ENCODE results near the gene MAVS. TPM values are rescaled to one million over a fixed set of nuclear protein-coding genes. Genes with fewer than 3 reads are reported as not detected.
"Not testable (repeated sequence)": the region's sequence is repeated elsewhere in the genome, so short reads cannot be mapped to it uniquely, and the experiment has no call there.

Gene MAVS
- total RNA-seq, 1 experiment from 2014 or later, result 10.0 TPM

DNA sequence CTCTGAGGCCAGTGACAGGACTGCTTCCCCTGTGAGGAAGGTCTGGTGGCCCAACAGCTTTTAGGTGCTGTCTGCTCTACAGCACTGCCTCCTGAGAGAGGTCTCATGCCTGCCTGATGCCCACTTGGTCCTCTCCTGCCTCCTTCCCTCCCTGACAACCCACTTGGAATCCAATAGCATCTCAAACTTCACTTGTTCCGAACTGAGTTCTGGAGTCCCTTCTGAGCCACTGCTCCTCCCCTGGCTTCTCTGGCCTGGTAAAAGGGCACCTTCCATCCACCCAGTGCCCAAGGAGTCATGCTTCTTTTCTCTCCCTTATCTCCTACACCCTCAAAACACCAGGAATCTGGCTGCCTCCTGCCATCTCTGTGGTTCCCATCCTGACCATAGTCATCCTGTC is 1.9 kb downstream of the MAVS start:
- DNase-seq (ENCODE audit: low spot score), result no peak

DNA sequence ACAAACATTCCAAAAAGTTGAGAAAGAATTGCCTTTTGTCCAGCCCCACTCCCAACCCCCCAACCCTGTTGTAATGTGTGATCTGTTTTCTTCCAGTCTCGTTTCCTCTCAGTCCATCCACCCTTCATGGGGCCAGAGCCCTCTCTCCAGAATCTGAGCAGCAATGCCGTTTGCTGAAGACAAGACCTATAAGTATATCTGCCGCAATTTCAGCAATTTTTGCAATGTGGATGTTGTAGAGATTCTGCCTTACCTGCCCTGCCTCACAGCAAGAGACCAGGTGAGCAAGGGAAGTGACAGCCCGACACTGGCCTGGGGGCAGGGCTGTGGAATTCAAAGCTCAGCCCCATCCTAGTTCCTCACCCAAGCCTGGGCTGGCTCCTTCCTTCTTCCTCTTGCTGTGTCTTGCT is 7.8 kb downstream of the MAVS start:
- no peak for DNase-seq (ENCODE audit: low spot score)

DNA sequence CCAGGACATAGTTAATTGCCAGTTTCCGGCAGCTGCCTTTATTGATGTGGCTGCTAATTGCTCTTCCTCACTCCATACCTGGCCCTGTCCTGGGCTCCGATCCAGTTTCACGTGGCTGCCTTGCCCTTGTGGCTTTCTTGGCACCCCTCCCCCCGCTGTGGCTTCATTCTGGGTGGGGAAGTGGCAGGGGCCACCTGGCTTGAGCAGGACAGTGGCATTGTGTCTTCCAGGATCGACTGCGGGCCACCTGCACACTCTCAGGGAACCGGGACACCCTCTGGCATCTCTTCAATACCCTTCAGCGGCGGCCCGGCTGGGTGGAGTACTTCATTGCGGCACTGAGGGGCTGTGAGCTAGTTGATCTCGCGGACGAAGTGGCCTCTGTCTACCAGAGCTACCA is 10.8 kb downstream of the MAVS start:
- no peak for DNase-seq (ENCODE audit: low spot score)

DNA sequence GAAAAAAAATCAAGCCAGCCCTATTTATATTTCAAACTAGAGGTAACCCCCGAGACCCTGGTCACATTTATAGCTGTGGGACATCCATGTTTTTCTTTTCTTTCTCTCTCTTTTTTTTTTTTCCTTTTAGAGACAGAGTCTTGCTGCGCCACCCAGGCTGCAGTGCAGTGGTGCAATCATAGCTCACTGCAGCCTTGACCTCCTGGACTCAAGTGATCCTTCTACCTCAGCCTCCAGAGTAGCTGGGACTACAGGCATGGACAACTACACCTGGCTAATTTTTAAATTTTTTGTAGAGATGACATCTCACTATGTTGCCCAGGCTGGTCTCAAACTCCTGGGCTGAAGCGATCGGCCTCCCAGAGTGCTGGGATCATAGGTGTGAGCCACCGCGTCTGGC is 12.1 kb downstream of the MAVS start:
- DNase-seq (ENCODE audit: low spot score), result no peak

DNA sequence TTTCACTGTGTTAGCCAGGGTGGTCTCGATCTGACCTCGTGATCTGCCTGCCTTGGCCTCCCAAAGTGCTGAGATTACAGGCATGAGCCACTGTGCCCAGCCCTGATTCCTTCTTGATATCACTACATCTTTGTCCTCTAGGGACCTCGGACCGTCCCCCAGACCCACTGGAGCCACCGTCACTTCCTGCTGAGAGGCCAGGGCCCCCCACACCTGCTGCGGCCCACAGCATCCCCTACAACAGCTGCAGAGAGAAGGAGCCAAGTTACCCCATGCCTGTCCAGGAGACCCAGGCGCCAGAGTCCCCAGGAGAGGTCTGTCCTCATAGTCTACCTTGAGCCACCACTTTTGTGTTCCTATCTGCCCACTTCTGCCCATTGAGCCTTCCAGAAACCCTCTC is 14.6 kb downstream of the MAVS start:
- no peak for DNase-seq (ENCODE audit: low spot score)

DNA sequence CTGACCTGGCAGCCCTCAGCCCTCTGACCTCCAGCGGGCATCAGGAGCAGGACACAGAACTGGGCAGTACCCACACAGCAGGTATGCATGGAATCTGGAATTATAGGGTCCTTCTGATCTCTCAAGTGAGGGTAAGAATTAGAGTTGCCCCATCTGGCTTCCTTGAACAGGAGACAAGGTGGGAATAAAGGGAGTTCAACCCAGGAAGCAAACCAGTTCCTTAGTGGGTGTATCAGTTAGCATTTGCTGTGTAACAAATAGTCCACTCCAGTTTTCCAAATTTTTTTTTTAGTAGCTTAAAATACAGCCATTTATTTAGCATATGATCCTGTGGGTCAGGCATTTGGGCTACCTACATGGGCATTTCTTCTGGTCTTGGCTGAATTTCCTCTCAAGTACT is 15.7 kb downstream of the MAVS start:
- no peak for DNase-seq (ENCODE audit: low spot score)

DNA sequence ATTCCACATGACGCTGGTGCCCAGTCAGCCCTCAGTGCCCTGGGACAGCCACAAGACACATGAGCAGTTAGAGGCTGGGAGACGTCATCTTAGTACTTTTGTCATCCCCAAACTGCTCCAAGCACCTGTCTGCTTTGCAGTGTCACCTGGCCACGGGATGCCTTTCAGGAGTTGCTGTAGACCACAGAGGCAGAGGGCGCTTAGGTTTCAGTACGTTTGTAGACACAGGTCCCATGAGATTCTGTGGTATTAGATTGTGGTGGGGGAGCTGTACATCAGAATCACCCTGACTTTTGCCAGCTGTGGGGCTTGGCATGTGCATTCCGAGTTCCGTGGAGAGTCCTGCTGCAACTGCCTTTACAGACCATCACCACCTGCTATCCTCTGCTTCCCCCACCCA is 16.7 kb downstream of the MAVS start:
- no peak for DNase-seq (ENCODE audit: low spot score)

DNA sequence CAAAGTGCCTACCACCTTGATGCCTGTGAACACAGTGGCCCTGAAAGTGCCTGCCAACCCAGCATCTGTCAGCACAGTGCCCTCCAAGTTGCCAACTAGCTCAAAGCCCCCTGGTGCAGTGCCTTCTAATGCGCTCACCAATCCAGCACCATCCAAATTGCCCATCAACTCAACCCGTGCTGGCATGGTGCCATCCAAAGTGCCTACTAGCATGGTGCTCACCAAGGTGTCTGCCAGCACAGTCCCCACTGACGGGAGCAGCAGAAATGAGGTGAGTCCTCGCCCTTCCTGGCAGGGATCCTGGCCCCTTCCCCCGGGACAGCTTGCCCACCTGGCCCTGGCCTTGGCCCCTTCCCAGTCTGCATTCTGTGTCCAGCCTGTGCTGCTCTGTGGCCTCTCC is 17.9 kb downstream of the MAVS start:
- no peak for DNase-seq (ENCODE audit: low spot score)

DNA sequence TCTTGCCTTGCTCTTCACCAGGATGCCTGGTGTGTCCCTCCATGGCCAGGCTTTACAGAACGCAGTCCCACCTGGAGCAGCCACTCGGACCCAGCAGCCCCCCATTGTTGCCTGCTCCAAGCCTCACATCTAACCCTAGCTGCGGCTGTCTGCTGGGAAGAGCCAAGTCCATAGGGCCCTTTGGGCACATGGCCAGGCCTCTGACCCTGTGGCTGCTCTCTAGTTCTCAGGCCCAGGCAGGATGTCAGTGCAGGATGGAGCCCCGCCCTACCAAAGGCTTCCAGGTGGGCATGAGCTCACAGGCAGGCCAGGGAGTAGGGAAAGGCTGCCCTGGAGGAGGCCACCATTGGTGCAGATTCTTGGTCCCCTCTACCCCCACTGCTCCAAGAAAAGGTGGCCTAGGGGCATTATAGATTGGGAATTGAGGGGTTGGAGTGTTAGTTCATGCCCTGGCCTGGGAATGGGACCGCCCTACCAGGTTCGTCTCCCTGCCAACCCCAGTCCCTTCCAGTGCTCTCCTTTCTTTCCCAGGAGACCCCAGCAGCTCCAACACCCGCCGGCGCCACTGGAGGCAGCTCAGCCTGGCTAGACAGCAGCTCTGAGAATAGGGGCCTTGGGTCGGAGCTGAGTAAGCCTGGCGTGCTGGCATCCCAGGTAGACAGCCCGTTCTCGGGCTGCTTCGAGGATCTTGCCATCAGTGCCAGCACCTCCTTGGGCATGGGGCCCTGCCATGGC is 18.7 kb downstream of the MAVS start:
- no peak for DNase-seq (ENCODE audit: low spot score)

DNA sequence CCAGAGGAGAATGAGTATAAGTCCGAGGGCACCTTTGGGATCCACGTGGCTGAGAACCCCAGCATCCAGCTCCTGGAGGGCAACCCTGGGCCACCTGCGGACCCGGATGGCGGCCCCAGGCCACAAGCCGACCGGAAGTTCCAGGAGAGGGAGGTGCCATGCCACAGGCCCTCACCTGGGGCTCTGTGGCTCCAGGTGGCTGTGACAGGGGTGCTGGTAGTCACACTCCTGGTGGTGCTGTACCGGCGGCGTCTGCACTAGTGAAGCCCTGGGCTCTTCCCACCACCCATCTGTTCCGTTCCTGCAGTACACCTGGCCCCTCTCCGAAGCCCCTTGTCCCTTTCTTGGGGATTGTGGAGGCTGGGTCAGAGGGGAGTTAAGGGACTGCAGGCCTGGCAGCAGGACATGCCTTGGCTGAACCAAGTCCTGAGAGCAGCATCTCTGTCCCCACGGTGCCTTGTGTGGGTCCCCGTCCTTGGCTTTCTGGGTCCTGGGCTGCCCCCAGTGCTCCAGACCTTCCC is 19.3 kb downstream of the MAVS start:
- DNase-seq (ENCODE audit: low spot score), result no peak

DNA sequence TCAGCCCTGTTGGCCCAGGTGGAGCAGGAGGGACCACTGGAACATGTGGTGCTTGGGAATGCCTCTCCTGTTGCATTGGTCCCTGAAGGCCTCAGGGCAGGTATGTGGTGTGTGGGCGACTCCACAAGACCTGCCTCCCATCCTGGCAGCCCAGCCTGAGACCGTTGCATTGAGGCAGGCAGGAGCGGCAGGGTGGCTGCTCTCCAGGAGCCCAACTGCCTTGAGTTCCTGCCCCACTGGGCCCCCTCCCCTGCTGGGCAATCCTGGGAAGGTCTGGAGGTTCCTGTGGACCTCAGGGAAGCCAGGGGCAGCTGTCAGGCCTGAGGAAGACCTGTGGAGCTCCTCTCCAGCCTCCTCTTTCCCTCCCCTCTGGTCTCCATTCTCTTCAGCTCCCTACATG is 19.8 kb downstream of the MAVS start:
- no peak for DNase-seq (ENCODE audit: low spot score)

DNA sequence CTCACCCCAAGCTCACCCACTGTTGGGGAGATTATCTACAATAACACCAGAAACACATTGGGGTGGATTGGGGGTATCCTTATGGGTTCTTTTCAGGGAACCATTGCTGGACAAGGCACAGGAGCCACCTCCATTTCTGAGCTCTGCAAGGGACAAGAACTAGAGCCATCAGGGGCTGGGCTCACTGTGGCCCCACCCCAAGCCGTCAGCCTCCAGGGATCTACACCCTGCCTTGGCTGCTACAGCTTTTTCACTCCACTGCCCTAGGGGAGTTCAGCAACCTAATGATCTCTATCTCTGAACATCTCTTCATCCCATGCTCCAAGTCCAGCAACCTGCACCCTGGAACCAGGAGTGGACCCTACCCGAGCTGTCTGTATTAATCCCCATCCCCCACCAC is 21.2 kb downstream of the MAVS start:
- DNase-seq (ENCODE audit: low spot score), result no peak

DNA sequence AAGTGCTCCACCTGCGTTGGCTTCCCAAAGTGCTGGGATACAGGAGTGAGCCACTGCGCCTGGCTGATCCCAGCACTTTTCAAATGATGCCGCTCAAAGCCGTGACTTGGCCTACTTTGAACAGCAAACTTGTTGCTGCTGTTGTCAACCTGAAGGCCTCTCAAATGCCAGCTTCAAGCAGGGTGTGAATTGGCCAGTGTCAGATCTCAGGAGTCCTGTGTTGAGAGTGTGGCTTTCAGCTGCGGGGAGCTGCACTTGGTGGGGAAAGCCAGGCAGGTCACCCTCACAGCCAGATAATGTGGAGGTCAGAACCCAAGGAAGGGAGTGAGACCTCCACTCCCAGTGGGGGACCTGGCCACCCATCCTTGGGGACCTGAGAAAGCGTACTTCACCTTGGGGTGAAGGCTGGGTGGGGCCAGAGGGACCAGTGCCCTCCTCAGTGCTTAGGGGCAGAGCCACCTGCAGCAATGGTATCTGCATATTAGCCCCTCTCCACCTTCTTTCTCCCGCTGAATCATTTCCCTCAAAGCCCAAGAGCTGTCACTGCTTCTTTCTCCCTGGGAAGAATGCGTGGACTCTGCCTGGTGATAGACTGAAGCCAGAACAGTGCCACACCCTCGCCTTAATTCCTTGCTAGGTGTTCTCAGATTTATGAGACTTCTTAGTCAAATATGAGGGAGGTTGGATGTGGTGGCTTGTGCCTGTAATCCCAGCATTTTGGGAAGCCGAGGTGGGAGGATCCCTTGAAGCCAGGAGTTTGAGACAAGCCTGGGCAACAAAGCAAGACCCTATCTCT is 23.4 kb downstream of the MAVS start:
- DNase-seq (ENCODE audit: low spot score), result no peak

DNA sequence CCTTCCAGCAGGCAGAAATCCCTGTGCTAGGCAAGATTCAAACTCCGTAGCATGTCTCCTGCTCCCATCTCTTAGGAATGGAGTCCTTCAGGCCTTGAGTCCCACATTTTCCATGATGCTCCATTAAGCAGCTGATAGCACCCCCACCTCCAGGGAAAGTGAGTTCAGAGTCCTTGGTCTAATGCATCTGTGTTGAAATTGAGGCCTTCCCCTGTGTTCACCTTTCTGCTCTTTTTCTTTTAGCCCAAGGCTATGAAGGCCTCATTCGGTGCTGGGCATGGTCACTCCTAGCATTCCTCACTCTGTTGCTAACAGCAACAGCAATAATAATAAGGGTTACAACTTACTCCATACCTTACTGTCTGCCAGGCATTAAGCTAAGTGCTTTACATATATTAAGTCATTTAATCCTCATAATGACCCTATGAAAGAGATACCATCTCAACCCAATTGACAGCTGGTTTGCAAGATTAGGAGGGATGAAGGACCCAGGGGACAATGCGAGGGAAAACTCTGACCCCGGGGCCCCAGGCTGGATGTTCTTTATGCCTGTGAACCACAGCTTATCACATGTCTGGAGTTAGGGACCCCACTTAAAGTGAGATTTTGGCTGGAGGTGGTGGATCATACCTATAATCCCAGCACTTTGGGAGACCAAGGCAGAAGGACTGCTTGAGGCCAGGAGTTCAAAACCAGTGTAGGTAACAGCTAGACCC is 25.1 kb downstream of the MAVS start:
- no peak for DNase-seq (ENCODE audit: low spot score)

DNA sequence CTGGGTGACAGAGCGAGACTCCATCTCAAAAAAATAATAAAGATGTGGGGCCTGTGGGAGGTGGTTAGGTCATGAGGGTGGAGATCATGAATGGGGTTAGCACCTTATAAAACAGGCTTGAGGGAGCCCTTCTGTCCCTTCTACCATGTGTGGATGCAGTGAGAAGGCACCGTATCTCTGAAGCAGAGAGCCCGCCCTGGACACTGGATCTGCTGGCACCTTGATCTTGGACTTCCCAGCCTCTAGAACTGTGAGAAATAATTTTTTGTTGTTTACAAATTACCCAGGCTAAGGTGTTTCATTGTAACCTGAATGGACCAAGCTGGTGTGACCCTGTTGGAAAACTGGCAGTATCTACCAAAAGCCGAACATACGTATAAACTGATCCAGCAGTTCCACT is 26.9 kb downstream of the MAVS start:
- DNase-seq (ENCODE audit: low spot score), result no peak

DNA sequence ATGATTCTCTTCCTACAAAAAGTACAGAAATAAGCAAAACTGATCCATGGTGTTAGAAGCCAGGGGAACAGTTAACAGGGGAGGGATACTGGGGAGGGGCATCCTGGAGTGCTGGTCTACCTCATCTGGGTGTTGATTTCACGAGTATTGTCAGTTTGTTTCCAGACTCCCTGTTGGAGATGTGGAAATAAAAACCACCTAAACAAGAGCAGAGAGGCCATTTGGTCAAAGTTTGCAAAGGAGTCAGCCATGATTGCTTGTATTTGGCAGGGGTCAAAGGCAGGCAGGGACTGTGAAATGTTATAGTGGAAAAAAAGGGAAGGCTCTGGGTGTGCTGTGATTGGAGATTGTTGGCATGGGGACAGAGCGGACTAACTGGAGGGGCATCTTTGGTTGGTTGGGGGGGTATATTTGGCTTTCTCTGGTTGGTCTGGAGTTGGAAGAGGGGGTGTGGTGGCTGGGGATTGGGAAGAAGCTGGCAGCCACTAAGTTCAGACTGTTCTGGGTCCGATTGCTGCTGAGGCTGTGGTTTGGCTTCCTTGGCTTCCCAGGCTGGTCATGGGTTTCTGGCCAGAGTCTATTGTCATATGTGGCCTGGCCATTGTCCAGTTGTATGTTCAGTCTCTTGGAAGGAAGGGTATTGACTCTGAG is 27.7 kb downstream of the MAVS start:
- no peak for DNase-seq (ENCODE audit: low spot score)

DNA sequence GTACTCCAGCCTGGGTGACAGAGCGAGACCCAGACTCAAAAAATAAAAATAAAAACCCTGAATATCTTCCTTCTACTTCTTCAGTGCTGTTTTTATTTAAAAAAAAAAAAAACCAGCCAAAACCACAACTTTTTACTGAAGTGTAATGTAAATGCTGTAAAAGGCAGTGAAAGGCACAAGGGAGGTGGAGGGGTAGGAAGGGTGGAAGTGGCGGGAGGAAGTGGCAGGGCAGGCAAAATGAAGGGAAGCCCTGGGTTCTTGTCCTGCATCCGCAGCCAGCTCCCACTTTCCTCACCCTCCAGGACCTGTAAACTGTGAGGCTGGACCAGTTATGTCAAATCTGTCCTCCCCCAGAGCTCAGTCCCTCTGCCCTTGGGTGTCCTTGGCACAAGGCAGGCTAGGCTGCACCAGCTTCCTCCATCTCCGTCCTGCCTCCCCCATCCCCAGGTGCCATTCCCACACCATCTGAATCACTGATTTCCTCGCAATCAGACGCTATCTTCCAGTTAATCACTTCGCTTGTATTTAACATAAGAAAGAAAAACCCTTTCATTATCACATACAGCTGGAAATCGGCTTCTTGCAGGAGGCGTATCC is 28.8 kb downstream of the MAVS start:
- DNase-seq (ENCODE audit: low spot score), result no peak

DNA sequence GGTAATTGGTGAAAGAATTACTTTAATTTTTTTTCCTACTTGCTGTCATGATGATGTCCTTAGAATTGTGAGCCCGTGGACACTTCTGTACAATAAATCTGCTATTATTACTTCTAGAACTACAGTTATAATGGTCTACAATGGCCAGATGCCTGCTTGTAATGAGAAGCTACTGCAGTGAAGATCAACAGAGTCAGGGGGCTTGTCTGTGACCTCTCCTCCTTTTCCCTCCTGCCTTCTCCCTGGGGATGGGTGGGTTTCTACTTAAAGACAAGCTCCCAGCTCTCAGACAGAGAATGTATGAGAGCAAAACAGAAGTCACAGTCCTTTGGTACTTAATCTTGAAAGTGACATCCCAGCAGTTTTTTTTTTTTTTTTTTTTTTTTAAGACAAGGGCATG is 29.4 kb downstream of the MAVS start:
- no peak for DNase-seq (ENCODE audit: low spot score)

DNA sequence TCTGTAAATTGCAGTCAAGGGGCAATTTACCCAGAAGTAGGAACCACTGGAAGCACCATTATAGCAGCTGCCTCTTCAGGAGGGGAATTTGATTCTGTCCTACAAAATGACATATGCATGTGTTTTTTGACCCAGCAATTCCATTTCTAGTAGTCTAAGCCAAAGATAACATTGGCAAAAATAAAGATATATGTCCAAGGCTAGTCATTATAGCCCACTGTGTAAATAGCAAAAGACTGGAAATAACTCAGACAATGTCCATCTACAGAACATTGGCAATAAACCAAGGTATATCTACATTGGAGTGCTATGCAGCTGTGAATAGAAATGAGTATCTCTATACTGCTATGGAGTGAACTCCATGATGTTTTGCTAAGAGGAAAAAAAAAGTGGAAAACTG is 30.0 kb downstream of the MAVS start:
- DNase-seq (ENCODE audit: low spot score), result no peak

DNA sequence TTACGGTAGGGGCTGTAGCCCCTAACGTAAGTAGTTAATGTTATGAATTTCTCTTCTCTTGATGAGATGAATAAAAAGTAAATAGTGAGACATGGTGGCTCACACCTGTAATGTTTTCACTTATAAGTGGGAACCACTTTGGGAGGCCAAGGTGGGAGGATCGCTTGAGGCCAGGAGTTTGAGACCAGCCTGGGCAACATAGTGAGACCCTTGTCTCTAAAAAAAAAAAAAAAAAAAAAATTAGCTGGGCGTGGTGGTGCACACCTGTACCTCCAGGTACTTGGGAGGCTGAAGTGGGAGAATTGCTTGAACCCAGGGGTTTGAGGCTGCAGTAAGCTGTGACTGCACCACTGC is 32.3 kb downstream of the MAVS start:
- not testable (repeated sequence) for DNase-seq (ENCODE audit: low spot score)

DNA sequence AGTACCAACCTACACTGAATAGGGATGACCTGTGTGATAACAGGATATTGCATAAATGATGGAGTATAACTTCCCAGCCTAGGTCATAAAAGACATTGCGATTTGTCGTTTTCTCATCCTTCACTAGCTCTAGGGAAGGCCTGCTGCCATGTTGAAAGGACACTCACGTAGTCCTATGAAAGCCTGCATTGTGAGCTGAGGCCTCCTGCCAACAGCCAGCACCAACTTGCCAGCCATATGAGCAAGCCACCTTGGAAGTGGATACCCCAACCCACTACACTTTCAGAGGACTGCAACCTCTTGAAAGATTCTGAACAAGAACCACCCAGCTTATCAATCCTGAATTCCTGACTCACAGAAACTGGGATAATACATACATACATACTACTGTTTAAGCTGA is 39.1 kb downstream of the MAVS start:
- DNase-seq (ENCODE audit: low spot score), result no peak
